Epidermal melanocyte (primary cell): ENCODE data around the gene PLEKHM1.

ENCODE experiments used
- DNase-seq: peaks from one replicate; pipeline ENCODE4 v3.0.0; 2011; ENCODE audit warnings: low spot score; ENCODE audit not compliant: insufficient read length

Gene PLEKHM1

DNA sequence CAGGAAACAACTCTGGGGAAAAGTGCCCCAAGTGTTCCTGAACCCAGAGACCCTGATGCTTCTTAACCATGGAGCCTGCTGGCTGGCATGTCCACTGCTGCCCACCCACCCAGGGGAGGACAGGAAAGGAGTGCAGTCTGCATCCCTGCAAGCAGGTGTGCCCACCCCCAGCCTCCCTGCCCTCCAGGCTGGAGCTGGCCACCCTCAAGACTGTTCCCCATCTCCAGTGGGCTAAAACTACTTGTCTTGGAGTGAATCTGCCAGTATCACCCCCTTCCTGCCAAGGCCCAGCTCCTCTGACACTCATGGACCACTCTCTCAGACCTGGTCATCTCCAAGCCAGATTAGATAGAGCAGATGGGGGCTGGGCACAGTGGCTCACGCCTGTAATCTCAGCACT, 87.6 kb downstream of the PLEKHM1 start:
- no peak for DNase-seq

DNA sequence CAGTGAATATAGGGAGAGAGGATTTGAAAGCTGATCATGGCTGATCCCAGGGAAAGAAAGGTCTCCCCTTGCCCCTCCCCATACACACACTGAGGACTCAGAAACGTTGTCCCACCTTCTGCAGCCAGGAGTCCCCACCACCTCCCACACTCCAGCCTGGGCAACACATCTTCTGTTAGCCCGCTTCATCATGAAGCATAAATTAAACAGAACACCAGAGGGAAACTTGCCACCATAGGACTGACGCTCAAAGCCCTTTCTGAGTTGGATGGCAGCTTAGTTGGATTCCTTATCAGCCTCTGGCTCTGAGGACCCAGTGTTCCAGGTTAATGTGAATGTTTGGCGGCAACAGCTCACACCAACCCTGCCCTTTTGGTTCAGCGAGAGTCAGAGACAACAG, 91.7 kb downstream of the PLEKHM1 start:
- DNase-seq, result no peak

- peak; percentile 11 for DNase-seq
Observed at GRCh38 chr17:45397796-45398195, 92.7 kb downstream of the PLEKHM1 start.

GRCh38 chr17:45396496-45397205, 93.9 kb downstream of the PLEKHM1 start:
- no peak for DNase-seq

DNA sequence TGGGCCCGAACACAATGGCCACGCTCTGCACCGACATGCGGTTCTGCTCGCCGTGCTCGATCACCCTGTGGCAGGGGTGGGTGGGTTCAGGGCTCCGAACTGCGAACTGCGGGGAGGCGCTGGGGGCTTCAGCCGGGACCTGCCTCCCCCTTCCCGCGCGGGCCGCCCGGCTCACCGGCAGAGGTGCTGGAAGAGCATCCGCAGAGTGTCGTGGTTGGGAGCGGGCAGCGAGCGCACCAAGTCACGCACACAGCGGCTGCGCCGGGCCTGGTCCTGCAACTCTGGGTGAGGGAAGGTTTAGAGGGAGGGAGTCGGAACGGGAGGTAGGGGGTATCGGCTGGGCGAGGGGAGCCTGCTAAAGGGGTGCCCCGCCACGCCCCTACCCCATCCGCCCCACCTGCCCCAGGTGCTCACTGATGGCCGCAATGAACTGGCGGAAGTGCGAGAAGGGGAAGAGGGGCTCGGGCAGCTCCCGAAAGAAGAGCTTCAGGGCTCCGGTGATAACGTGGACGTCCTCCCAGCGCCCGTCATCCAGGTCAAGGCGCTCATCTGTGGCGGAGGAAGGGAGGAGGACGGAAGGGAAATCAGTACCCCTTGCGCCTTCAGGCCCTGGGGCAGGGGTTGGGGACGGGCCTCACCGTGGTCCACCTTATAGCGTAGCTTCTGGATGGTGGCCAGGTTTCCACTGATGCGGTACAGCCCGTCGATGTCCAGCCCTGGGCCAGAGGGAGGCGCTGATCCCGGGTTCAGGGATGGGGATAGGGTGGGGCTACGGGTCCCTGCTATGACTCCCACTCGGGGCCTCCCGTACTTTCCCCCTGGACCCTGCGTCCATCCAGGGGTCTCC, 94.7 kb downstream of the PLEKHM1 start:
- DNase-seq, result peak; percentile 8

- peak; percentile 96 for DNase-seq
Observed at GRCh38 chr17:45394913-45395568, 95.5 kb downstream of the PLEKHM1 start.

- no peak for DNase-seq
Observed at GRCh38 chr17:45394564-45394912, 96.0 kb downstream of the PLEKHM1 start.

DNA sequence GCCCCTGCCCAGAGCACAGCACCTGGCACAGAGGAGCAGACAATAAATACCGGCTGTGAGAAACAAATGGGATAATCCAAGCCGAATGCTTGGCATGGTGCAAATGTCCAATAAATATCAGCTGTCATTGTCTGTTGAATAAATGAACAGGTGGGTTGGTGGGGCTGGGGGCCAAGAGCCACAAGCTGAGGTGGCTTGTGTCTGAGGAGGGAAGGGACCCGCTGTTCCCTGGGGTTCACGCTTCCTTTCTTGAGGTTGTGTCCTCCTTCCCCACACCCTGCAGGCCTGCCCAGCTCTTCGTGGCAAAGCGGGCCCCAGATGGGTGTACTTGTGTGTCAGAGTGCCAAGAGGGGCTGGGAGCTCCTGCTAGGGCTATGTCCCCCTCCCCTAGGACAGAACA, 96.4 kb downstream of the PLEKHM1 start:
- no peak for DNase-seq

GRCh38 chr17:45393411-45393810, 97.1 kb downstream of the PLEKHM1 start:
- no peak for DNase-seq

GRCh38 chr17:45391918-45392317, 98.6 kb downstream of the PLEKHM1 start:
- DNase-seq, result no peak

GRCh38 chr17:45391291-45391690, 99.2 kb downstream of the PLEKHM1 start:
- no peak for DNase-seq

- no peak for DNase-seq
Observed at GRCh38 chr17:45389354-45389753, 101.2 kb downstream of the PLEKHM1 start.

- no peak for DNase-seq
Observed at GRCh38 chr17:45388604-45389325, 101.8 kb downstream of the PLEKHM1 start.

GRCh38 chr17:45387739-45388138, 102.8 kb downstream of the PLEKHM1 start:
- no peak for DNase-seq

- no peak for DNase-seq
Observed at GRCh38 chr17:45386178-45386577, 104.3 kb downstream of the PLEKHM1 start.
